GM20000 (cell line): ENCODE data around the gene MAGOH.

Experiments
- DNase-seq: peaks from one replicate; pipeline ENCODE4 v3.0.0; 2012; ENCODE audit warnings: low spot score
- TF ChIP-seq, protein P1 (sequence below): IDR thresholded peaks from 2 replicates; pipeline ENCODE4 v1.5.1; 2012; ENCODE audit warnings: mild to moderate bottlenecking, control low read depth; ENCODE audit errors: extremely low read depth, missing control alignments

The MAGOH gene

DNA sequence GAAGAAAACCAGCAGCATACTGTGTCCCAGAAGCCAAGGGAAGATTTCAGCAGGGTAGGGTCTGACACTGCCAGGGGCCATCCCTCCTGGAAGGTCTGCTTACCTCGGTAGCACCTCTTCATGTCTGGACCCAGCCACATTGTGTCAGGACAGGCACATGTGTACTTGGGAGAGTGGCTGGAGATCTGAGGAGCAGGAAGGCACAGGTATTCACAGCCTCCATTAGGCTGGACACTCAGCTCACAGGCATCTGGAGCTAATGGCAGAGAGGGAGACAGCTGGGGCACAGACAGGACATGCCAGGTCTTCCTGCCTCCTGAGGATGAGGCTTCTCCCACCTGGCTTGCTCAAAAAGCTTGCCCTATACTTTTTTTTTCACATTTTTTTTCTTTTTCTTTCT lies 19.9 kb upstream of the MAGOH start:
- TF ChIP-seq, protein P1, sequence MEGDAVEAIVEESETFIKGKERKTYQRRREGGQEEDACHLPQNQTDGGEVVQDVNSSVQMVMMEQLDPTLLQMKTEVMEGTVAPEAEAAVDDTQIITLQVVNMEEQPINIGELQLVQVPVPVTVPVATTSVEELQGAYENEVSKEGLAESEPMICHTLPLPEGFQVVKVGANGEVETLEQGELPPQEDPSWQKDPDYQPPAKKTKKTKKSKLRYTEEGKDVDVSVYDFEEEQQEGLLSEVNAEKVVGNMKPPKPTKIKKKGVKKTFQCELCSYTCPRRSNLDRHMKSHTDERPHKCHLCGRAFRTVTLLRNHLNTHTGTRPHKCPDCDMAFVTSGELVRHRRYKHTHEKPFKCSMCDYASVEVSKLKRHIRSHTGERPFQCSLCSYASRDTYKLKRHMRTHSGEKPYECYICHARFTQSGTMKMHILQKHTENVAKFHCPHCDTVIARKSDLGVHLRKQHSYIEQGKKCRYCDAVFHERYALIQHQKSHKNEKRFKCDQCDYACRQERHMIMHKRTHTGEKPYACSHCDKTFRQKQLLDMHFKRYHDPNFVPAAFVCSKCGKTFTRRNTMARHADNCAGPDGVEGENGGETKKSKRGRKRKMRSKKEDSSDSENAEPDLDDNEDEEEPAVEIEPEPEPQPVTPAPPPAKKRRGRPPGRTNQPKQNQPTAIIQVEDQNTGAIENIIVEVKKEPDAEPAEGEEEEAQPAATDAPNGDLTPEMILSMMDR: no peak
- no peak for DNase-seq

DNA sequence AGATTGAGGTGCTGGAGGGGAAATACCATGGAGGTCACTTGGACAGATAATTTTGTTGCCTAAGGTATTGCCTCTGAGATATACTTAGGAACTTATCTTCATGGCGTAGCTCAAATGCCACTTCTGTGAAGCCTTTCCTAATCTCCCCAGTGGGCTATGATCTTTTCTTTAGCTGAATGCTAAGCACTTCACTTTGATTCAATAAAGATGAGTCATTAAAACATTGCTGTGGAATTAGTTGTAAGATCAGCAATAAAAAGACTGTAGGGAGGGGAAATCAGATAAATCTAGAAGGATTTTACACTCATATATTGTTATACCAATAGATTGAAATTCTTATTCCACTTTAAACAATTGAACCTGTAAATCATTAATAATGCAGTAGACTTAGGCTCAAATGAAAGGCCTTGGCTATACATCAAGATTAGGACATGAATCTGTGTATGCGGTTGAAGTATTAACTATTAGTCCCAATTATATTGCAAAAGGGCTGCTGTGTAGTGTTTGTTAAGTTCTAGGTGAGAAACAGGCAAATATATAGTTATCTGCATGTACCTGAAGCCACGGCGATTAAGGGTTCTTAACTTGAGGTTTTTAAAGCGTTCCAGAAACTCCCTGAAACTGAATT lies 19.2 kb upstream of the MAGOH start:
- DNase-seq: no peak
- TF ChIP-seq, protein P1: no peak

DNA sequence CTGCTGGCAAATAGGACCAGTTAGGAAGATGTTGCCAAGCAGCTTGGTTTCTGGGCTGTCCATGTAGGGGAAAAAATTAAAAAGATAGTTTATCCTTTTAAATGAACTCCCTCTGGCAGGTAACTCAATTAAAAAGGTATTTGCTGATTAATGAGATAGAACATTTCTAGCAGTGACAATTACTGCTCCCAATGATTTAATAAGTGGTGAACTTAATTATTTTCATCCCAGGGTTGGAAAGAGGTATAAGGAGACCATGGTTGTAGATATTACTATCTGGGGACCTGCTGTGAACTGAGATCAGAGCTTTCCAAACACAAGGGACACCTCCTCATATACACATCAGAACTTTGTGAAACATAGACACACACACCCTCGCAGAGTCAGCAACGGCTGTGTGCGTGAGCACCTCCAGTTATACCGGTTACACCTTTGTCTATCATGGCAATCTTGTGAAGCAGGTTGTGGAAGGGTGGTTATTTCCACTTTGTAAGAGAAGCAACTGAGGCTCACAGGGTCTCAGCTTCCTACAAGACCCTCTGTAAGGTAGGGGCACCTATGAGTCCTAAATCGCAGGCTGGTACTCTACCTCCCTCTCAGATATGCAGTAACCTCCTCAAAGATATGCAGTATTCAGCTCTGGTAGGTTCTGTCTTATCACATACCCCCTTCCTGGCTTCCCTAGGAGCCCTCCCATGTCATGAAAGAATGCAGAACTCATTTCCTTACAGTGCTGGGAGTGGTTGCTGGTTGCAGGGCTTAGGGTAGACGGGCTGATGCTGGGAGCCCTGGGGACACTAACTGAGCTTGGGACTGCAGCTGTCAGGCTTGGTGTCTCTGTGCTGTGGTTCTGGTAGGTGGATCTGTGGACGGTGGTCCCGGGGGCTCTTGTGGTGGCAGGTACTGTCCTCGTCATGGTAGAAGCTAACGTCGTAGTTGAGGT lies 18.5 kb upstream of the MAGOH start:
- TF ChIP-seq, protein P1: no peak
- DNase-seq: no peak

DNA sequence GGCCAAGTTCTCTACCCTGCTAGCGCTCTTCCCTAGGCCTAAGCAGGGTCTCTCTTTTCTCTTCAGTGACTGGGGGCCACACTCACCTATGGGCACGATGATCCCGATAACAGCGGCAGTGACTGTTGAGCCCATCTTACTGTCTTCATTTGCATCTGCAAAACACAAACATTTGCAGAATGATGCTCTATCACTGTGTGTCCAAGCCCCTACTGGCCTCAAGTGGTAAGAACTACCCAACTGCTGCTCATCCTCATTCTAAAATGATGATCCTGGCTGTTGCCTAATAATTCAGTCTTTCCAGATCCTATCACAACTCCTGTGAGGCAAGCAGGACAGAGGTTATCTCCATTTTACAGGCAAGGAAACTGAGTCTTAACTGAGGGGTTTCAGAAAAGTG lies 16.7 kb upstream of the MAGOH start:
- TF ChIP-seq, protein P1: no peak

DNA sequence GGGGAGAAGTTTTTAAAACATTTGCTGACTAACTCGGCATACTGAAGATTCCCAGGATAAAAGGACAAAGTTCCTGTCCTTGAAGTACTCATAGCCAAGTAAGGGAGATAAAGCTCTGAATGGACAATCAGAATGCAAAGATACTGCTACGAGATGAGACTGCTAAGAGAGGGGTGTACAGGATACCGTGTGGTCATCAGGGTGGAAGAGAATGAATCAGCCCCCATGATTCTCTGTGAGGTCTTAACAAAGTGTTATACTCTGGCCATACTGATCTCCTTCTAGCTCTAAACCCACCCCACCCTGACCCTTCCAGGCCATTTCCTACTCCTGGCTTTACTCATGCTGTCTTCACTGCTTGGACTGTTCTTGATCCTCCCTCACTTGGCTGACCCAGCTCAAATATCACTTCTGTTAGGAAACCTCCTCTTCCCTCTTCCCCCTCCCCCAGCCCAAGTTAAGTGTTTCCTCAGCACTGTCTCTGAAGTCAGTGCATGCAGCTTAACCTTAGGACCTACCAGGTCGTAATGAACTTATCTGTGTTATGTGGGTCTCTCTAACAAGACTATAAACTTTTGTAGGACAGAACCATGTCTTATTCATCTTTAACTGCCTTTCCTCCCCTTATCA lies 15.8 kb upstream of the MAGOH start:
- TF ChIP-seq, protein P1: no peak
- DNase-seq: no peak

More for the DNA sequence above, 16.7 kb upstream of the MAGOH start:
- DNase-seq: no peak

DNA sequence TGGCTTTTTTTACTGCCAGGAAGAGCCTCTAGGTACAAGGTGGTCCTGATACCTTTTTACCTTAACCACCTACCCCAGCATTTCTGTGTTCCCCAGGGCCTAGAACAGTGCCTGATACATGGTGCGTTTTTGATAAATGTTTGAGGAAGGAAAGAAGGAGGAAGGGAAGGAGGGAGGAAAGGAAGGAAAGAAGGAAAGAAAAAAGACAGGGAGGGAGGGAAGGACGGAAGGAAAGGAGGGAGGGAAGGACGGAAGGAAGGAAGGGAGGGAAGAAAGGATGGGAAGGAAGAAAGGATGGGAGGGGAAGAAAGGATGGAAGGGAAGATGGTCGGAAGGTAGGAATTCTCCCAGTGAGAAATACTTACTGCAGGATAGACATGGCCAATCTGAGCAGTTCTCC lies 12.0 kb upstream of the MAGOH start:
- no peak for DNase-seq
- TF ChIP-seq, protein P1: no peak

DNA sequence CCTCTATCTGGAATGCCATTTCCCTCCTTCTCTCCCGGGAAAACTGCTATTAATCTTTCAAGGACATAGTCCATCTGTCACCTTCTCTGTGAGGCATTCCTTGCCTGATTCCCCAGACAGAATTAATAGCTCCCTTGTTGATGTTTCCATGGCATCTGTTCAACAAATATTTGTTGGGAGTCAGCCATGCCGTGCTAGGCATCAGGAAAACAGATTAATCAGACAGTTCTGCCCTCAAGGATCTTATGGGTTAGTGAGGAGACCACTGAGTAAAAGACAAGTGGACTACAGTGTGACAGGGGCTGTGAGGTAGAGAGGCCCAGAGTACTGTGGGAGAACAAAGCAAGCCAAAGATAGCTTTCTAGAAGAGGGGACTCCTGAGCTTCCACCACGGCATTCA lies 11.4 kb upstream of the MAGOH start:
- DNase-seq: no peak

More for the DNA sequence above, 11.4 kb upstream of the MAGOH start:
- TF ChIP-seq, protein P1: no peak
